Astrocyte of the hippocampus (primary cell): ENCODE data around the gene GRIK3.

ENCODE experiments used
- DNase-seq: peaks from one replicate; pipeline ENCODE4 v3.0.0; 2011; ENCODE audit warnings: low read depth, low spot score

Gene GRIK3

GRCh38 chr1:36857754-36858153, 176.6 kb downstream of the GRIK3 start:
- no peak for DNase-seq

- DNase-seq, result no peak
Measured at GRCh38 chr1:36855699-36856494, 178.4 kb downstream of the GRIK3 start.

- no peak for DNase-seq
Measured at GRCh38 chr1:36853638-36854037, 180.7 kb downstream of the GRIK3 start.

- no peak for DNase-seq
Measured at GRCh38 chr1:36852586-36852985, 181.7 kb downstream of the GRIK3 start.

GRCh38 chr1:36851595-36851994, 182.7 kb downstream of the GRIK3 start:
- DNase-seq, result no peak

- DNase-seq, result no peak
Measured at GRCh38 chr1:36851087-36851486, 183.2 kb downstream of the GRIK3 start.

- no peak for DNase-seq
Measured at GRCh38 chr1:36849956-36850355, 184.4 kb downstream of the GRIK3 start.

- no peak for DNase-seq
Measured at GRCh38 chr1:36847761-36848160, 186.6 kb downstream of the GRIK3 start.

- no peak for DNase-seq
Measured at GRCh38 chr1:36847186-36847585, 187.1 kb downstream of the GRIK3 start.

- DNase-seq, result no peak
Measured at GRCh38 chr1:36846357-36846756, 188.0 kb downstream of the GRIK3 start.

- DNase-seq, result no peak
Measured at GRCh38 chr1:36845802-36846201, 188.5 kb downstream of the GRIK3 start.

- DNase-seq, result no peak
Measured at GRCh38 chr1:36844917-36845316, 189.4 kb downstream of the GRIK3 start.

- DNase-seq, result no peak
Measured at GRCh38 chr1:36843906-36844610, 190.3 kb downstream of the GRIK3 start.

- no peak for DNase-seq
Measured at GRCh38 chr1:36843027-36843426, 191.3 kb downstream of the GRIK3 start.

GRCh38 chr1:36842448-36842847, 191.9 kb downstream of the GRIK3 start:
- no peak for DNase-seq

GRCh38 chr1:36839485-36839884, 194.8 kb downstream of the GRIK3 start:
- DNase-seq, result no peak

- DNase-seq, result no peak
Measured at GRCh38 chr1:36838888-36839287, 195.4 kb downstream of the GRIK3 start.

GRCh38 chr1:36836916-36837315, 197.4 kb downstream of the GRIK3 start:
- DNase-seq, result no peak

- DNase-seq, result no peak
Measured at GRCh38 chr1:36836196-36836883, 198.0 kb downstream of the GRIK3 start.

GRCh38 chr1:36835696-36836095, 198.6 kb downstream of the GRIK3 start:
- DNase-seq, result no peak

- no peak for DNase-seq
Measured at GRCh38 chr1:36835017-36835695, 199.2 kb downstream of the GRIK3 start.

GRCh38 chr1:36834586-36834985, 199.7 kb downstream of the GRIK3 start:
- DNase-seq, result no peak
